ENCODE data around the gene HPCAL1. TPM values are rescaled to one million over a fixed set of nuclear protein-coding genes. Genes with fewer than 3 reads are reported as not detected.

HPCAL1 gene
- 5.5 TPM for polyA plus RNA-seq (2012; ENCODE audit: low read depth, missing spikeins)

DNA sequence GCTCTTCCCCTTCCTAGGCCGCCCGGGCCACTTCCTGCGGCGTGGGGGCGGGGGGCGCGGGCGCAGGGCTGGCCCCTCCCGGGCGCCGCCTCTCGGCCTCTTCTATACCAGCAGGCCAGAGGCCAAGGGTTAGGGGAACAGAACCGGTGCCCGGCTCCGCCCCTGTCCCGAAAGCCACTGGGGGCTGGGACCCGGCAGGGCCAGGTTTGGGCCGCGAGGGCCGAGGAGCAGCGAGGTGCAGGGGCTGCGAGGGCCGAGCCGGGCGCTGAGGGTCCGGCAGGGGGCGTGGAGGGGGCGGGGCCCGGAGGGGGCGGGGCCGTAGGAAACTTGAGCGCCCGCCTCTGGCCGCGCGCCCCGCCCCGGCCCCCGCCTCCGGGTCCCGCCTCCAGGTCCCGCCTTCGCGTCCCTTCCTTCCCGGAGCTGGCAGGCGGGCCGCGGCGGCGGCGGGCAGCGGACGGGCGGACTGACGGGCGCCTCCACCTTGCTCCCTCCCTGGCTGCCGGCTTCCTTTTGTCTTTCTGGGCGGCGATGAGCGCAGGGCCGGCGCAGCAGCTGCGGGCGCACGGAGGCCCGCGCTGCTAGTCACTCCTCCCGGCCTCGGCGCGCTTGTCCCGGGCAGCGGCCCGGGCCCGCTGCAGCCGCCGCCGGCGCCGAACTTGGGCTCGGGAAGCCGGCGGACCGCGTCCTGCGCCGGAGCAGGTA is at the start of gene HPCAL1:
HPCAL1 (plus strand) TSS at position 426 of the 702 bp plus-strand sequence. CDS start 116,854 bp downstream, outside the sequence.
- no peak for TF ChIP-seq POU2F2 (IDR thresholded peaks at IDR 0.05; ENCODE audit: low read depth, low read length)
- no peak for TF ChIP-seq POLR2A (IDR thresholded peaks at IDR 0.05; ENCODE audit: low read depth, low read length)
- no peak for TF ChIP-seq PAX5 (IDR thresholded peaks at IDR 0.05; ENCODE audit: insufficient read depth, low read length, severe bottlenecking)
- no peak for TF ChIP-seq TAF1 (IDR thresholded peaks at IDR 0.05; ENCODE audit: low read depth, low read length)
- no peak for TF ChIP-seq POLR2AphosphoS5 (IDR thresholded peaks at IDR 0.05; ENCODE audit: low read depth, low read length)
- DNase-seq (ENCODE audit: insufficient read length, low spot score) (peak; percentile 92), FAIRE-seq (no peak)

DNA sequence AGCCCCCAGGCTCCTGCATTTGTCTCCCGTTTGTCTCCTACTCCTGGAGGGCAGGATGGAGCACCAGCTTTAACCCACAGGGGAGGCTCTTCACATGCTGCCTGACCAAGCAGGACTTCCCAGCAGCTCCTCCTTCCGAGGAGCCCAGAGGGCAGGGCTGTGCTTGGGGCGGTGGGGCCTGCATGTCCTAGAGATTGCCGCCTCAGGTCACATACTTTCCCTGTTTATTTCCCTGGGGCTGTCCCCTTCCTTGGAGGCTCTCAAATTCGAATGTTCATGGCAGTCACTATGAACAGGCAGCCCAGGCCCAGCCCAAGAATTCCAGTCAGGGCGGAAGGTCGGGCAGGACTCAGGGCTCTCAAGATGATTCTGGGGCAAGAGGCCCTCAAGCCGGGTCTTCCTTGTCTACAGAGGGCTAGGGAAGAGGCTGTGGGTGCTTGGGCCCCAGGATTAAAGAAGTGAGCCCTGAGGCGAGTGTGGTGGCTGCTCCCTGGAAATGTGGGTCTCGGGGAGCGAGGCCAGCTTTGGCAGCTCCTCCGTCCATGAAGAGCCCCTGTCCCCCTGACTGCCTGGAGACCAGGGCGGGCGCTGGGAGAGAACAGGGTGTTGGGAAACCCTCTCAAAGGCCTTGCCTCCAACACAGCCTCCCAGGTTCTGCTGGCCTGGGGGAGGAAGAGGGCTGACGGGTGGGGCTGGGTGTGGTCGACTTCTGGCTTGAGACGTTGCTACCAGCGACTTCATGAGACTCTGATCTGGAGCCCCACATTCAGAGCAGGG is 48.9 kb upstream of the HPCAL1 start:
- no peak for TF ChIP-seq PAX5 (IDR thresholded peaks at IDR 0.05; ENCODE audit: insufficient read depth, low read length, severe bottlenecking)
- TF ChIP-seq POLR2AphosphoS5 (IDR thresholded peaks at IDR 0.05; ENCODE audit: low read depth, low read length), result no peak
- TF ChIP-seq SPI1 (IDR thresholded peaks at IDR 0.05; ENCODE audit: low read depth, low read length), result no peak
- no peak for TF ChIP-seq POU2F2 (IDR thresholded peaks at IDR 0.05; ENCODE audit: low read depth, low read length)
- TF ChIP-seq POLR2A (IDR thresholded peaks at IDR 0.05; ENCODE audit: low read depth, low read length), result no peak
- FAIRE-seq (no peak), DNase-seq (ENCODE audit: insufficient read length, low spot score) (no peak)

DNA sequence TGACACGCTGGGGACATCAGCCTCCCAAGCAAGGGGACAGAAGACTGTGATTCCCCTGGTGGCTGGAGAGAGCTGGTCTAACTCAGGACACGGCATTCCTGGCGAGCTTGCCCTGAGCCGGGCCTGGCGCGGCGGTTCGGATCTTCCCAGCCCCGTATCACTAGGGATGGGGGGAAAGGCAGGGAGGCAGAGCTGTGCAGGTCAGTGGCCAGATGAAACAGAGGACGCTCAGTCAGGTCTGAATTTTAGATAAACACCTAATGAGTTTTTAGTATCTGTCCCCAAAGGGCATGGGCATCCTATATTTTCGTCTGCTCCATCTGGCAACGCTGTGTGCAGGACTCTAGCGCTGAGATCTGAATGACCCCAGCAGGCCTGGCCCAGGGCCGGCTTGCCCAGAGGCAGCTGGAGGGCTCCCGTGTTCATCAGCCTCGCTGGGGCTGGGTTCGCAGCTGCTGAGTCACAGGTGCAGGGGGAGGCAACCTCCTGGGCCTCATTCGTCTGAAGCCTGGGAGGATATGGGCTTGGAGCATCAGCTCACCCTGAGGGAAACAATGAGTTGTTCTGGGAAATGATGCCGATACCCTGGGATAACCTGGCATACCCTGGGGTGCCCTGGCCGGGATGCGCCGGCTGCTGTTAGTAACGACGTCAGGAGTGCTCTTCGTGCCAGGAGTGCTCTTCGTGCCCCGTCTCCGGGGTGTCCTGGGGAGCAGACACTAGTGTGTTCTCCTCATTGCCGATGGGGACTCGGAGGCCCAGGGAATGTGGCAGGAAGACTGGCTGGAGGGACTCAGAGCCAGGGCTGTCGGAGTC is 48.1 kb upstream of the HPCAL1 start:
- no peak for DNase-seq (ENCODE audit: insufficient read length, low spot score)
- TF ChIP-seq TAF1 (IDR thresholded peaks at IDR 0.05; ENCODE audit: low read depth, low read length) (no peak), PAX5 (IDR thresholded peaks at IDR 0.05; ENCODE audit: insufficient read depth, low read length, severe bottlenecking) (no peak), POU2F2 (IDR thresholded peaks at IDR 0.05; ENCODE audit: low read depth, low read length) (no peak), POLR2A (IDR thresholded peaks at IDR 0.05; ENCODE audit: low read depth, low read length) (no peak)
- no peak for FAIRE-seq

DNA sequence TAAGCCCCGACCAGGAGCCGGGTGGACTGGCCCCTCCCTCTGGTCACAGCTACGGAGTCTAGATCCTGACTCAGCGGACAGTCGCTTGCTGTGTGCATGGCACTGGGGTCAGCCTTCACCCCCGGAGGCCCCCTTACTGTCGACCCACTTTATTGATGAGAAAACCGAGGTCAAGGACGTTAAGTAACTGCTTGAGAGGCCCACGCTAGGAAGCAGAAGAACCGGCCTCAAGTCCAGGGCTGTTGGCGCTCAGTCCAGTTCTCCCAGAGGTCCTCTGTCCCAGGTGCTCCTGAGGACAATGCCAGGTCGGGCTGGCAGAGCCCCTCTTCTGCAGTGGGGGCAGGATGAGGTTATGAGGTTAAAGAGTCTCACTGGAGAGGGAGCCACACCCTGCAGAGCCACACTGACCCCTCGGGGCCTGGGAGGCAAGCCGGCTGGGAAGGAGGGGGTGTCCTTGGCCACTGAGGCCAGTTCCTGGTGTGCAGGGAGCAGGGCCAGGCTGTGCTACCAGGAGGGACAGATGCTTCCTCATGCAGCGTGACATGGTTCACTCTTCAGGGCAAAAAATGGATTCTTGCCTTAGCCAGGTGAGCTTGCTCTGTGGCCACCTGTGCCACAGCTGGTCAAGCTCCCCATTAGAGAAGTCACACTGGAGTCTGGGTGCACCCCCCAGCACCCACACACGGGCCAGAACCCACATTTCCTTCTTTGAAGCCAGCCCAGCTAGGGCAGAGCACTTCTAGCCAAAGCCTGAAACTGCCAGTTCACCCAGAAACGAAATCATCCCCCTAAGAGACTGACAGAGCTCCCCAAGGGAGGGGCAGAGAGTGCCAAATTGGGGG is 47.3 kb upstream of the HPCAL1 start:
- FAIRE-seq, result no peak
- TF ChIP-seq PAX5 (IDR thresholded peaks at IDR 0.05; ENCODE audit: insufficient read depth, low read length, severe bottlenecking) (no peak), POU2F2 (IDR thresholded peaks at IDR 0.05; ENCODE audit: low read depth, low read length) (no peak), POLR2A (IDR thresholded peaks at IDR 0.05; ENCODE audit: low read depth, low read length) (no peak), POLR2AphosphoS5 (IDR thresholded peaks at IDR 0.05; ENCODE audit: low read depth, low read length) (no peak), TAF1 (IDR thresholded peaks at IDR 0.05; ENCODE audit: low read depth, low read length) (no peak), SPI1 (IDR thresholded peaks at IDR 0.05; ENCODE audit: low read depth, low read length) (no peak)

DNA sequence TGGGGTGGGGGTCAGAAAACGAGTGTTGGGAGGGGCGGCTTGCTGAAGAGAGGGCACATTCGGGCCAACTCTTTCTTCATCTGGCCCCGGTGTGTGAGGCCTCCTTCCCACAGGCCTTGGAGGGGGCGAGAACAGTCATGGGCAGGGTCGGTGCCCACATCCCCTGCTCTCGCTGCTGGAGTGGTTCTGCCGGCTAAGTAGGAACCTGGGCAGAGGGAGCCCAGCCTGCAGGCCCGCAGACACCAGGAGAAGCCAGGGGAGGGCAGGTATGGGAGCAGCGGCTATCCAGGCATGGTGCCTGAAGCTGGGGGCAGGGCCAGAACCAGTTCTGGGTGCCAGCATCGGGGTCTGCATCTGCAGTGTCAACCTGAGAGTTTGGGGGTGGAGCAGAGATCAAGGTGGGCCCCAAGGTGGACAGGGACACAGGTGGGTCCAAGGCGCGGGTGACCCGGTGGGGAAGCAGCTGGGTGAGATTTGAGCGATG is 46.6 kb upstream of the HPCAL1 start:
- TF ChIP-seq POLR2A (IDR thresholded peaks at IDR 0.05; ENCODE audit: low read depth, low read length), result no peak
- no peak for TF ChIP-seq SPI1 (IDR thresholded peaks at IDR 0.05; ENCODE audit: low read depth, low read length)
- TF ChIP-seq POU2F2 (IDR thresholded peaks at IDR 0.05; ENCODE audit: low read depth, low read length), result no peak
- TF ChIP-seq PAX5 (IDR thresholded peaks at IDR 0.05; ENCODE audit: insufficient read depth, low read length, severe bottlenecking), result no peak
- no peak for TF ChIP-seq TAF1 (IDR thresholded peaks at IDR 0.05; ENCODE audit: low read depth, low read length)
- TF ChIP-seq POLR2AphosphoS5 (IDR thresholded peaks at IDR 0.05; ENCODE audit: low read depth, low read length), result no peak
- no peak for FAIRE-seq
- no peak for DNase-seq (ENCODE audit: insufficient read length, low spot score)

More for the DNA sequence above, 47.3 kb upstream of the HPCAL1 start:
- DNase-seq (ENCODE audit: insufficient read length, low spot score), result no peak

DNA sequence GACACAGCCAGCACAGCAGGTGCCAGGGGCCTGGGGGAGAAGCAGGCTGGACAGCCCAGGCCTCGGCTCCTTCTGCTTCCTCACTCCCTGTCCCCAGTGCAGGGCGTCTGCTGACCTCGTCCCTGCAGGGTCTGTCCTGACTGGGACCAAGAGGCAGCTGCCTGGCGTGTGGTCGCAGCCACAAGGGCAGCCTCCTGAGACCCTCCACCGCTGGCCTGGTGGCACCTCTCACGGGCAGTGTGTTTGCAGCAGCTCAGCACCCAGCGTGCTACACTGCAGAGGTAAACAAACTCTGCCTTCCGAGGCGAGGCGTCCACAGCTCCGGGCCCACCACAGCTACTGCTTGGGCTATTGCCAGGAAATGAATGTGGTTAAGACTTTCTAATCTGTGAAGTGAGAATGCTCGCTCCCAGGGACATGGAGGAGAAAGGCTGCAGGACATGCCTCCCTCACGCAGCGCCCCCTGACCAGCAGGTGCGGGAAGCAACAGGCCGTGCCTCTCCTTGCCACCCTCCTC is 46.1 kb upstream of the HPCAL1 start:
- FAIRE-seq, result no peak
- no peak for TF ChIP-seq POLR2AphosphoS5 (IDR thresholded peaks at IDR 0.05; ENCODE audit: low read depth, low read length)
- no peak for TF ChIP-seq POU2F2 (IDR thresholded peaks at IDR 0.05; ENCODE audit: low read depth, low read length)
- TF ChIP-seq POLR2A (IDR thresholded peaks at IDR 0.05; ENCODE audit: low read depth, low read length), result no peak
- no peak for TF ChIP-seq TAF1 (IDR thresholded peaks at IDR 0.05; ENCODE audit: low read depth, low read length)
- TF ChIP-seq PAX5 (IDR thresholded peaks at IDR 0.05; ENCODE audit: insufficient read depth, low read length, severe bottlenecking), result no peak
- TF ChIP-seq SPI1 (IDR thresholded peaks at IDR 0.05; ENCODE audit: low read depth, low read length), result no peak
- no peak for DNase-seq (ENCODE audit: insufficient read length, low spot score)

DNA sequence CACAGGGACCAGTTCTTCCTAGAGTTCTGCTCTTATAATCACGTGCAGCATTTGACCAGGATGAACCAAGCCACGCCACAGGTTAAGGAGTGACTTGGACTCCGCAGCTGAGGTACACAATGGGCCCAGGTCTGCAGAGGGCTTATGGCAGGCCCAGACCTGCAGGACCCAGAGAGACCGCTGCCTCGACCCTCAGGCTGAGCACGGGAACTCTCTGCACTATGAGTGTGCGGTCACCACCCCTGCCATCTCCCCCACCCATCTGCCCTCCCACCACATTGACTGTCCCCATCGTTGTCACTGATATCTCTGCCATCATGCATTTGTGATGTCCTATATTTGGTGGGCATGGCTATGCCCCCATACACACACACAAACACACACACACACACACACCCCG is 45.7 kb upstream of the HPCAL1 start:
- no peak for FAIRE-seq
- no peak for TF ChIP-seq POLR2AphosphoS5 (IDR thresholded peaks at IDR 0.05; ENCODE audit: low read depth, low read length)
- TF ChIP-seq PAX5 (IDR thresholded peaks at IDR 0.05; ENCODE audit: insufficient read depth, low read length, severe bottlenecking), result no peak
- TF ChIP-seq TAF1 (IDR thresholded peaks at IDR 0.05; ENCODE audit: low read depth, low read length), result no peak
- TF ChIP-seq SPI1 (IDR thresholded peaks at IDR 0.05; ENCODE audit: low read depth, low read length), result no peak
- no peak for TF ChIP-seq POU2F2 (IDR thresholded peaks at IDR 0.05; ENCODE audit: low read depth, low read length)
- TF ChIP-seq POLR2A (IDR thresholded peaks at IDR 0.05; ENCODE audit: low read depth, low read length), result no peak
- no peak for DNase-seq (ENCODE audit: insufficient read length, low spot score)

DNA sequence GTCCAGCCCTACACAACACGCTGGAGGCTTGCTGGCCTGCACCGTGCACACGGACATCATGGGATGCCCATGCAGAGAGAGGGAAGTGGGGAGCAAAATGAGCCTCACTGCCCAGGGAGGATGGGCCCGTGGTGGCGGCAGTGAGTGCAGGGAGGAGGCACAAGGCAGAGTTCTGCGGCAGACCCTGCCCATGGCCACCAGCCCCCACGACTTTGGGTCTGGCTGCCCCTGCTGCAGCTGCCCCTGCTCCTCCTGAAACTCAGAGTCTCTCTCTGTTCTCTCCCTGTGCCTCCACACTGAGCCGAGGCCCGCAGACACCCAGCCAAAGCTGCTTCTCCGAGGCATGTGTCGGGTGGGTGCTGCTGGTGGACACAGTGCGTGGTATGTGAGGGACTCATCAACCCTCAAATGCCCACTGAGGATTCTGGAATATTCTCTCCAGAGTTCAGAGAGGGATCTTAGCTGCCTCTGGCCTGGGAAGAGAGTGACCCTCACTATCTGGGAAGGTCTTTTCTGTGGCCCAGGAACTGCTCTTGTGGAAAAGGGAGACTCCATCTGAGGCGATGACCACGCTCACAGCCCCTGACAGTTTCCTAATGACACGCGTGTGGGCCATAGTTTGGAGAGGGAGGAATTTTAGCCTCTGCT is 45.1 kb upstream of the HPCAL1 start:
- FAIRE-seq (no peak), DNase-seq (ENCODE audit: insufficient read length, low spot score) (no peak)
- no peak for TF ChIP-seq SPI1 (IDR thresholded peaks at IDR 0.05; ENCODE audit: low read depth, low read length)
- no peak for TF ChIP-seq POLR2AphosphoS5 (IDR thresholded peaks at IDR 0.05; ENCODE audit: low read depth, low read length)
- TF ChIP-seq POLR2A (IDR thresholded peaks at IDR 0.05; ENCODE audit: low read depth, low read length), result no peak
- no peak for TF ChIP-seq PAX5 (IDR thresholded peaks at IDR 0.05; ENCODE audit: insufficient read depth, low read length, severe bottlenecking)
- no peak for TF ChIP-seq TAF1 (IDR thresholded peaks at IDR 0.05; ENCODE audit: low read depth, low read length)
- TF ChIP-seq POU2F2 (IDR thresholded peaks at IDR 0.05; ENCODE audit: low read depth, low read length), result no peak

Measured in GM12891 (cell line).